GM18498 (cell line): ENCODE measurements around the gene KMT2B.
"Not testable (repeated sequence)": the region's sequence is repeated elsewhere in the genome, so short reads cannot be mapped to it uniquely, and the experiment has no call there.

Experiments
- ATAC-seq: cut with Tn5 transposase; IDR thresholded peaks from one replicate; pipeline ENCODE4 v1.9.1; 2021; ENCODE audit warnings: mild to moderate bottlenecking, moderate library complexity; ENCODE audit not compliant: unreplicated experiment

The KMT2B gene

GRCh38 chr19:35717665-35718344, at the start of gene KMT2B:
Gene KMT2B, plus strand, starts transcription at chr19:35718003. Its CDS starts 16 bp downstream, at chr19:35718019.
- peak; percentile 58 for ATAC-seq

- ATAC-seq, result no peak
Observed at GRCh38 chr19:35669566-35669965, 48.2 kb upstream of the KMT2B start.

GRCh38 chr19:35669974-35670373, 47.8 kb upstream of the KMT2B start:
- no peak for ATAC-seq

GRCh38 chr19:35670686-35671085, 47.1 kb upstream of the KMT2B start:
- ATAC-seq, result no peak

GRCh38 chr19:35671818-35672217, 46.0 kb upstream of the KMT2B start:
- no peak for ATAC-seq

GRCh38 chr19:35673121-35673804, 44.5 kb upstream of the KMT2B start:
- no peak for ATAC-seq

- no peak for ATAC-seq
Observed at GRCh38 chr19:35675589-35676140, 42.1 kb upstream of the KMT2B start.

GRCh38 chr19:35689836-35690235, 28.0 kb upstream of the KMT2B start:
- no peak for ATAC-seq

- not testable (repeated sequence) for ATAC-seq
Observed at GRCh38 chr19:35691106-35691505, 26.7 kb upstream of the KMT2B start.

GRCh38 chr19:35692010-35692409, 25.8 kb upstream of the KMT2B start:
- no peak for ATAC-seq

- no peak for ATAC-seq
Observed at GRCh38 chr19:35693422-35693821, 24.4 kb upstream of the KMT2B start.

- ATAC-seq, result peak; percentile 80
Observed at GRCh38 chr19:35693835-35694599, 23.8 kb upstream of the KMT2B start.

GRCh38 chr19:35695895-35696422, 21.8 kb upstream of the KMT2B start:
- no peak for ATAC-seq

GRCh38 chr19:35696835-35697234, 21.0 kb upstream of the KMT2B start:
- ATAC-seq, result no peak

GRCh38 chr19:35702223-35703012, 15.4 kb upstream of the KMT2B start:
- peak; percentile 97 for ATAC-seq

GRCh38 chr19:35703343-35703742, 14.5 kb upstream of the KMT2B start:
- ATAC-seq, result no peak

GRCh38 chr19:35704218-35704617, 13.6 kb upstream of the KMT2B start, which contains the start of gene ZBTB32:
Gene ZBTB32, plus strand, starts transcription at chr19:35704558. Its CDS starts 10,069 bp downstream, at chr19:35714627.
- ATAC-seq, result no peak

GRCh38 chr19:35708391-35708790, 9.4 kb upstream of the KMT2B start:
- ATAC-seq, result no peak

GRCh38 chr19:35710784-35711723, 6.7 kb upstream of the KMT2B start:
- peak; percentile 33 for ATAC-seq
